GM18870 (cell line): ENCODE results near the gene ADM5.
"Not testable (repeated sequence)": the region's sequence is repeated elsewhere in the genome, so short reads cannot be mapped to it uniquely, and the experiment has no call there.

Experiments
- ATAC-seq: cut with Tn5 transposase; IDR thresholded peaks from one replicate; pipeline ENCODE4 v1.9.1; 2021; ENCODE audit warnings: moderate library complexity; ENCODE audit not compliant: unreplicated experiment

Gene ADM5

DNA sequence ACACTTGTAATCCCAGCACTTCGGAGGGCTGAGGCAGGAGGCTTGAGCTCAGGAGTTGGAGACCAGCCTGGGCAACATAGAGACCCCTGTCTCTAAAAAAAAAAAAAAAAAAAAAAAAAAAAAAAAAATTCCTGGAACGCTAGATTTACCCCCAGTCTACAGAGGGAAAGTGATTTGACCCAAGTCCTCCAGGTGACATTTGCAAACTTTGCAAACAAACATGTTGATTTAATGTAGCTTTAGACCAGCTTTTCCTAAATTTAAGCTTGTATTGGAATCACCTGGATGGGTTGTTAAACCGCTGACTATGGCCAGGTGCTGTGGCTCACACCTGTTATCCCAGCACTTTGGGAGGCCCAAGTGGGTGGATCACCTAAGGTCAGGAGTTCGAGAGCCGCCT is 10.0 kb downstream of the ADM5 start:
- ATAC-seq, result no peak

DNA sequence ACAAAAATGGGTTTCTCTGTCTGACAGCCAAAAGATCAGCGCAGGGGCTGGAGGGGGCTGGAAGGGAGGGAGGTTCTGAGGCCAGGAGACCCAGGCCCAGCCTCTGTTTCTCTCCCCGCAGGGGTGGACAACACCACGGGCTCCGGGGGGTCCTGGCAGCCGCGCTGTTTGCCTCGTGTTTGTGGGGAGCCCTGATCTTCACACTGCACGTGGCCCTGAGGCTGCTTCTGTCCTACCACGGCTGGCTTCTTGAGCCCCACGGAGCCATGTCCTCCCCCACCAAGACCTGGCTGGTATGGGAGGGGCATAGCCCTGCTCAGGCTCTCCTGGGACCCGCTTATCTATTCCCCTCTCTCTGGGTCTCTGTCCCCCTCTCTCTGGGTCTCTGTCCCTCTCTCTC is 11.2 kb downstream of the ADM5 start:
- no peak for ATAC-seq

DNA sequence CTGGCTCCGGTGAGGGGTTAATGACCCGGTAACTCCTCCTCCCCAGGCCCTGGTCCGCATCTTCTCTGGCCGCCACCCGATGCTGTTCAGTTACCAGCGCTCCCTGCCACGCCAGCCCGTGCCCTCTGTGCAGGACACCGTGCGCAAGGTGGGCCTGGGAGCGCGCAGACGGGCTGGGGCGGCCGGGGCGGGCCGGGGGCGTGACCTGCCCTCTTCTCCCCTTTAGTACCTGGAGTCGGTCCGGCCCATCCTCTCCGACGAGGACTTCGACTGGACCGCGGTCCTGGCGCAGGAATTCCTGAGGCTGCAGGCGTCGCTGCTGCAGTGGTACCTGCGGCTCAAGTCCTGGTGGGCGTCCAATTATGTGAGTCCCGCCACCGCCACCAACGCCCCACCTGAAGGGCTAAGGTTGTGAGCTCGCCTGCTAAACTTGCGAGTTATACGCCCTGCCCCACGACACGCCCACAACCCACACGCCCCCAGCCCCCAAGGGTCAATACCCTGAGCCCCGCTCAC is 11.9 kb downstream of the ADM5 start:
- ATAC-seq, result no peak

DNA sequence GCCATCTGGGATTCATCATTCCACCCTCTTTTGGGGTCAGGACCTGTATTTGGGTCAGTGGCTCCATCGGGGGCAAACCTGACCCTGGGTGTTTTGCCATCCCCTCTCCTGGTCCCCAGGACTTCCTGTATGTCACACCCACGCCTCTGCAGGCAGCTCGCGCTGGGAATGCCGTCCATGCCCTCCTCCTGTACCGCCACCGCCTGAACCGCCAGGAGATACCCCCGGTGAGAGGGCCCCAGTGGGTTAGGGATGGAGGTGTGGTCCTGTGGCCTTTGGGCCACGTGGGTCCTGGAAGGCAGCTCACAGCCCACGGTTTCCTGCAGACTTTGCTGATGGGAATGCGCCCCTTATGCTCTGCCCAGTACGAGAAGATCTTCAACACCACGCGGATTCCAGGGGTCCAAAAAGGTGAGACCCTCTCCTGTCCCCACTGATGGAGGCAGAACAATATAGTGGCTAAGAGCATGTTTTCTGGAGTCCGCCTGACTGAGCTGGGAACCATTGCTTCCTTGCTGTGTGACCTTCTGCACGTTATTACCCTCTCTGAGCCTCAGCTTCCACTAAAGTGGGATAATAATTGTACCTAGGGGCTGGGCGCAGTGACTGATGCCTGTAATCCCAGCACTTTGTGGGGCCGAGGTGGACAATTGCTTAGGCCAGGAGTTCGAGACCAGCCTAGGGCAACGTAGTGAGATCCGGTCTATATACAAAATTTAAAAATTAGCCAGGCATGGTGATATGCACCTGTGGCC is 15.7 kb downstream of the ADM5 start:
- ATAC-seq, result no peak

- no peak for ATAC-seq
Measured at GRCh38 chr19:49705919-49706318, 16.5 kb downstream of the ADM5 start.

GRCh38 chr19:49710372-49710951 is 21.1 kb downstream of the ADM5 start:
- ATAC-seq, result no peak

- ATAC-seq, result no peak
Measured at GRCh38 chr19:49712397-49712859, 23.0 kb downstream of the ADM5 start.

DNA sequence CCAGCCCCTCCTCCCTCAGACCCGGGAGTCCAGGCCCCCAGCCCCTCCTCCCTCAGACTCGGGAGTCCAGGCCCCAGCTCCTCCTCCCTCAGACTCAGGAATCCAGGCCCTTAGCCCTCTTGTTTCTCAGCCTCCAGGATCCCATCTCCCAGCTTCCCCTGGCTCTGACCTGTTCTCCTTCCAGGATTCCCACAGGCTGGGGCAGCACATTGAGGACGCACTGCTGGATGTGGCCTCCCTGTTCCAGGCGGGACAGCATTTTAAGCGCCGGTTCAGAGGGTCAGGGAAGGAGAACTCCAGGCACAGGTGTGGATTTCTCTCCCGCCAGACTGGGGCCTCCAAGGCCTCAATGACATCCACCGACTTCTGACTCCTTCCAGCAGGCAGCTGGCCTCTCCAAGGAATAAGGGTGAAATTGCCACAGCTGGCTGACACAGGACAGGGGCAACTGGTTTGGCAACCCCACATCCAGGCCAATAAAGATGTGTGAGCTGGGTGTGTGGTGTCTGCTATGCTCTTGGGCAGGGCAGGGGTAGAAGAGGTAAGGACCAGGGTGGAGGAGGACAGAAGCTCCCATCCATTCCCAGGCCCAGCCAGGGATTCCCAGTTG is 23.9 kb downstream of the ADM5 start:
- no peak for ATAC-seq

GRCh38 chr19:49716154-49716553 is 26.8 kb downstream of the ADM5 start:
- ATAC-seq, result no peak

GRCh38 chr19:49718511-49718910 is 29.1 kb downstream of the ADM5 start:
- ATAC-seq, result no peak

DNA sequence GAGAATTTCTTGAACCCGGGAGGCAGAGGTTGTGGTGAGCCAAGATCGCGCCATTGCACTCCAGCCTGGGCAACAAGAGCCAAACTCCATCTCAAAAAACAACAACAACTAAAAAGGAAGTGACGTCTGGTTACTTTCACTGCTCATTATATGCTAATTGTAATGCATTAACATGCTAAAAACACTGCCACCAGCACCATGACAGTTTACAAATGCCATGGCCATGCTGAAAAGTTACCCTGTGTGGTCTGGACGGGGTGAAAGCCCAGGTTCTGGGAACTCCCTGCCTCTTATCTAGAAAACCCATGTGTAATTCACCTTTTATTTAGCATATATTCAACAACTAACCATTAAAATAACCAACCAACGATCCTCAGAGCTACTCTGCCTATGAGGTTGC is 29.6 kb downstream of the ADM5 start:
- ATAC-seq, result no peak

DNA sequence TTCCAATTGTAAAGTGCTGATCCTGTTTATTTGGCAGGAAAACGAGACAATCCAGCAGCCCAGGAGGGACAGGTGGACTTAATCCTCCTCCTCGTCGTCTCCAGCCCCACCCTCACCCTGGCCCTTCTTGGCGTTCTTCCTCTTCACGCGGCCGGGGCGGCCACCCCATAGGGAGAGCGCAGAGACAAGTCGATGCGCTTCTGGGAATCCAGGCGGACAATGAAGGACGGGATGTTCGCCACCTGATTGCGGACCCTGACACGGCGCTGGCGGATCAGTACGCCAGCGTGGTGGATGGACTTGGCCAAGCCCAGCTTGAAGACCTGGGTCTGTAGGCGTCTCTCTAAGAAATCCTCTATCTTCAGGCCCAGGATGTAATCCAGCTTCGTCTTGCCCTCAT is 30.0 kb downstream of the ADM5 start:
- ATAC-seq, result not testable (repeated sequence)

DNA sequence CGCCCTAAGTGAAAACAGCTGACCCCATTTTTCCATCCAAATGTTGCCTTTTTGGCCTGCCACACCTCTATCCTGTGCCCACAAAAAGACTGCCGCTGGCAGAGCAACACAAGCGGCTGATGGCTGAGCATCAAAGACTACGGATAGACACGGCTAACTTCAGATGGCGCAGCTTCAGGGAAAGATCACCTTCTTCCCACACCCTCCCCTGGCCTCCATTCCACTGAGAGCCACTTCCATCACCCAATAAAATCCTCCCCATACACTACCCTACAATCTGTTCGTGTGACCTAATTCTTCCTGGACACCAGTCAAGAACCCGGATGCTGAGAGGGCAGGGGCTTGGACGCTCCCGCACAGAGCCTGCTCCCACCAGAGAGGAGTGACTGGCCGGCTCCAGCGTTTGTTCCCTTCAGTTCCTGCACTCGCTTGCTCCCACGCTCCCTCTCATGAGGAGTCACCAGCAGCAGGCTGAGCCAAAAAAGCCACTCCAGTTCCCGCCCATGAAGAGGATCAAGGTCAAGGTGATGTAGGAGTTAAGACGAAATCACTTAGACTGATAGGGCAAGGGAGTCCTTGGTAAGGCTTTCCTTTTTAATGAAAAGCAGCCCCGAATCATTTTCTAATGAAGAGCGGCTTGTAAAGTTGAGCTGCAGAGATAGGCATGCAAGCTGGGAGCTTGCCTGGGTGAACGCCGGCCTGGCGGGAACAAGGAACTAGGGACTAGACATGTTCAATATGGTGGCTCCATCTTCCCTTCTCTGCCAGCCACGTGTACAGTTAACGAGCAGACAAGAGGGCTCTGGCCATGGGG is 38.0 kb downstream of the ADM5 start:
- no peak for ATAC-seq

DNA sequence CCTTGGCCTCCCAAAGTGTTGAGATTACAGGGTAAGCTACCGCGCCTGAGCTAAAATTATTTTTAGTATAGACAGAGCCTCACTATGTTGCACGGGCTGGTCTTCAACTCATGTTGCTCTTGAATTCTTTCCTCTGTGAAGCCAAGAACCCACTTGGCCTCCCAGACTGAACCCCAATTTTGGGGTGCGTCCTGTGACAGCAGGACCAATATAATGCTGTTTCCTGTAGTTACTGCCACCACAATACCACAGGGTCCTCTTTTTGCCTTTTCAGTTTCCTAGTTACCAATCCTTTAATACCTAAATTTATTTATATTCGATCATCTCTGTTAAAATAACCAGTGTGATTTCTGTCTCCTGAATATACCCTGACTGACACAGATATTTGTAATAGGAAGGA is 40.8 kb downstream of the ADM5 start:
- no peak for ATAC-seq

DNA sequence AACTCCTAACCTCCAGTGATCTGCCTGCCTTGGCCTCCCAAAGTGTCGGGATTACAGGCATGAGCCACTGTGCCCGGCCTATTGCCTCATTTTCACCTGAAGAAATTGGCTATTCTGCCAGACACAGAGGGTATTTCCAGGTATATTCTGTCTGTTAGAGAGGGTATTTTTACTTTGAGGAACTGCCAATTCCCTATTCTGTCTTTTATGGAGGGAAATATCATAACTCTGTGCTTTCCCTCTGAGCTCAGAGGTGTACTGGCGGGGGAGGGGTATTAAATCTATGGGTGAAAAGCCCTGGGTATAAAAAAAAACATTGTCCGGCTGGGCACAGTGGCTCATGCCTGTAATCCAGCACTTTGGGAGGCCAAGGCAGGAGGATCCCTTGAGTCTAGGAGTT is 48.9 kb downstream of the ADM5 start:
- ATAC-seq, result no peak

DNA sequence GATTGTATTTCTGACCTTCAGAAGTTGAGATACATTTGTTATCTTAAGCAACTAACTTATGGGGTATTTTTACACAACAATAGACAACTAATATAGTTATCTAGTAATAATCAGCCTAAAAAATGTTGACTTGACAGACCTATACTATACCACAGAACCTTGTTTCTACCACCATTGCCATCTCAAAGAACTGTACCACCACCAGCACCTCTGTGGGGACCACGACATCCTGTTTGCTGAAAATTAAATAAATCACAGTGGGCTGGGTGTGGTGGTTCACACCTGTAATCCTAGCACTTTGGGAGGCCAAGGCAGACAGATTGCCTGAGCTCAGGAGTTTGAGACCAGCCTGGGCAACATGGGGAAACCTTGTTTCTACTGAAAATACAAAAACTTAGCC is 49.7 kb downstream of the ADM5 start:
- no peak for ATAC-seq

GRCh38 chr19:49739933-49740332 is 50.5 kb downstream of the ADM5 start:
- no peak for ATAC-seq
